ENCODE measurements around the gene C1QA. TPM values are rescaled to one million over a fixed set of nuclear protein-coding genes. Genes with fewer than 3 reads are reported as not detected.

Gene C1QA
- total and polyA plus RNA-seq, 2 of the 4 experiments (the other 2 are of a cell fraction), result not detected

- Histone ChIP-seq H3K27me3 (ENCODE audit: control insufficient read depth, insufficient read depth, low read length) (peaks cover 55% of the 10 kb centered on the region), H3K9ac (ENCODE audit: low read depth, low read length) (no peak overlapping the region), H3K4me2 (ENCODE audit: low read depth, low read length) (no peak overlapping the region), H3K79me1 (ENCODE audit: low read depth in 1 of 2, low read length in 2 of 2) (no peaks in the 10 kb centered on the region), H2BK120ac (ENCODE audit: low read depth, low read length) (no peak overlapping the region), H2AK9ac (replicated peaks; ENCODE audit: low read depth, low read length, poor library complexity) (no peak overlapping the region), H3K27ac (ENCODE audit: insufficient read depth, low read length) (no peak overlapping the region), H3K18ac (ENCODE audit: low read depth, low read length) (no peak overlapping the region), H3K4ac (ENCODE audit: low read depth, low read length) (no peak overlapping the region), H4K8ac (ENCODE audit: low read depth in 2 of 2, low read length in 2 of 2) (no peak overlapping the region), H2AFZ (replicated peaks; ENCODE audit: low read length, poor library complexity) (no peak overlapping the region), H4K91ac (ENCODE audit: insufficient read depth, low read depth, low read length) (no peak overlapping the region), H3K9me1 (ENCODE audit: insufficient read depth, low read length) (no peaks in the 10 kb centered on the region), H2AK5ac (ENCODE audit: low read depth, low read length) (no peak overlapping the region), H3K4me1 (ENCODE audit: control insufficient read depth, insufficient read depth, low read length) (no peaks in the 10 kb centered on the region), H4K5ac (ENCODE audit: low read depth, low read length) (no peak overlapping the region), H3K9me3 (ENCODE audit: control insufficient read depth, insufficient read depth, low read length) (no peaks in the 10 kb centered on the region), H2BK15ac (ENCODE audit: low read depth, low read length) (no peak overlapping the region), H3K36me3 (ENCODE audit: control insufficient read depth, insufficient read depth, low read length) (no peaks in the 10 kb centered on the region), H3K56ac (ENCODE audit: extremely low read depth, insufficient read depth, low read length) (no peak overlapping the region), H2BK20ac (ENCODE audit: low read depth, low read length) (no peak overlapping the region), H4K20me1 (ENCODE audit: insufficient read depth, low read length) (0 out of 2 replicates have a peak, but pooled peaks cover 3% of the 10 kb centered on the region), H3K4me3 (ENCODE audit: insufficient read depth, low read depth, low read length) (no peak overlapping the region), H3K23ac (ENCODE audit: low read depth, low read length) (no peak overlapping the region), H2BK5ac (ENCODE audit: low read depth, low read length, poor library complexity, severe bottlenecking) (no peak overlapping the region), H3K14ac (replicated peaks; ENCODE audit: low read depth, low read length) (no peak overlapping the region)
- TF ChIP-seq CEBPB (IDR thresholded peaks at IDR 0.05; ENCODE audit: low read depth, low read length), result no peak
- no peak for TF ChIP-seq ELK1 (IDR thresholded peaks at IDR 0.05; ENCODE audit: borderline replicate concordance, low read depth, low read length)
- BruUV-seq (replicated peaks), result no TSS peak
- in situ Hi-C loops (cut with MboI; ENCODE audit: low sequenced_read_pairs), result no loop called here
- WGBS, 2 experiments (ENCODE audit: extremely low coverage in 2 of 2, insufficient read length in 1 of 2), result 90% methylated on average over 13 of the region's 39 CpGs; no CpG with 5 or more reads in 1 of the 2 experiments
- dilution Hi-C loops (cut with HindIII; ENCODE audit: low sequenced_read_pairs, unreplicated experiment), result no loop called here
- no peak for DNase-seq
- ATAC-seq (ENCODE audit: low read depth), result no peak
- CTCF ChIA-PET, result no interaction called here
- POLR2A ChIA-PET (ENCODE audit: unreplicated experiment), result no interaction called here
- intact Hi-C loops (cut with micrococcal nuclease), result no loop called here
Measured at GRCh38 chr1:22600817-22601605, 35.4 kb upstream of the C1QA start.

Measured in IMR-90 (cell line).